ENCODE measurements around the gene NPTXR. TPM values are rescaled to one million over a fixed set of nuclear protein-coding genes. Genes with fewer than 3 reads are reported as not detected.

The NPTXR gene
- total and polyA plus RNA-seq, 2 of the 4 experiments (the other 2 are of a cell fraction) = 0.36 to 2.2 TPM

- ChIA-PET CTCF (interaction anchor here (0.6 kb wide), 1 partner anchor 1733 kb away, joined by 4 read pairs; no protein-coding TSS in a partner anchor), POLR2A (ENCODE audit: unreplicated experiment) (no interaction called here)
- ATAC-seq (ENCODE audit: low read depth) = no peak
- Histone ChIP-seq H2BK5ac (ENCODE audit: low read depth, low read length, poor library complexity, severe bottlenecking) (no peak overlapping the region), H3K4ac (ENCODE audit: low read depth, low read length) (no peak overlapping the region), H3K36me3 (ENCODE audit: control insufficient read depth, insufficient read depth, low read length) (no peaks in the 10 kb centered on the region), H3K56ac (ENCODE audit: extremely low read depth, insufficient read depth, low read length) (no peak overlapping the region), H3K4me3 (ENCODE audit: insufficient read depth, low read depth, low read length) (no peak overlapping the region), H4K5ac (ENCODE audit: low read depth, low read length) (no peak overlapping the region), H2AK5ac (ENCODE audit: low read depth, low read length) (no peak overlapping the region), H3K9me1 (ENCODE audit: insufficient read depth, low read length) (no peaks in the 10 kb centered on the region), H3K4me2 (ENCODE audit: low read depth, low read length) (no peak overlapping the region), H2AFZ (replicated peaks; ENCODE audit: low read length, poor library complexity) (no peak overlapping the region), H3K4me1 (ENCODE audit: control insufficient read depth, insufficient read depth, low read length) (no peaks in the 10 kb centered on the region), H4K8ac (ENCODE audit: low read depth in 2 of 2, low read length in 2 of 2) (no peak overlapping the region), H3K27ac (ENCODE audit: insufficient read depth, low read length) (no peak overlapping the region), H2BK15ac (ENCODE audit: low read depth, low read length) (no peak overlapping the region), H2BK20ac (ENCODE audit: low read depth, low read length) (no peak overlapping the region), H4K91ac (ENCODE audit: insufficient read depth, low read depth, low read length) (no peak overlapping the region), H3K9me3 (ENCODE audit: control insufficient read depth, insufficient read depth, low read length) (no peaks in the 10 kb centered on the region), H3K27me3 (ENCODE audit: control insufficient read depth, insufficient read depth, low read length) (no peaks in the 10 kb centered on the region), H3K18ac (ENCODE audit: low read depth, low read length) (no peak overlapping the region), H2AK9ac (replicated peaks; ENCODE audit: low read depth, low read length, poor library complexity) (no peak overlapping the region), H3K23ac (ENCODE audit: low read depth, low read length) (no peak overlapping the region), H2BK120ac (ENCODE audit: low read depth, low read length) (no peak overlapping the region), H3K14ac (replicated peaks; ENCODE audit: low read depth, low read length) (no peak overlapping the region), H3K79me1 (ENCODE audit: low read depth in 1 of 2, low read length in 2 of 2) (no peaks in the 10 kb centered on the region), H3K9ac (ENCODE audit: low read depth, low read length) (no peak overlapping the region), H4K20me1 (ENCODE audit: insufficient read depth, low read length) (no peaks in the 10 kb centered on the region)
- intact Hi-C loops (cut with micrococcal nuclease) = no loop called here
- in situ Hi-C loops (cut with MboI; ENCODE audit: low sequenced_read_pairs) = no loop called here
- dilution Hi-C loops (cut with HindIII; ENCODE audit: low sequenced_read_pairs, unreplicated experiment) = no loop called here
- BruUV-seq (replicated peaks) = no TSS peak
- TF ChIP-seq NFE2L2 (IDR thresholded peaks at IDR 0.05; ENCODE audit: low read depth, low read length) (no peak), CEBPB (IDR thresholded peaks at IDR 0.05; ENCODE audit: low read depth, low read length) (no peak), RFX5 (IDR thresholded peaks at IDR 0.05; ENCODE audit: low read depth, low read length) (no peak), RCOR1 (IDR thresholded peaks at IDR 0.05; ENCODE audit: insufficient replicate concordance, low read length) (no peak), FOS (IDR thresholded peaks at IDR 0.05; ENCODE audit: low read depth, low read length) (no peak), USF2 (IDR thresholded peaks at IDR 0.05; ENCODE audit: low read depth, low read length) (no peak)
- 76% methylated on average over 3 of the region's 11 CpGs; no CpG with 5 or more reads in 1 of the 2 experiments for WGBS, 2 experiments (ENCODE audit: extremely low coverage in 2 of 2, insufficient read length in 1 of 2)
- DNase-seq = no peak
These were observed 15.6 kb downstream of the NPTXR start for GRCh38 chr22:38828191-38828590.

All from IMR-90 (cell line).